Inferior parietal cortex (tissue), 1 donor: ENCODE data around the gene ZC3H7A.
A peak's percentile ranks its signal among the peaks of the same experiment; 100 is the strongest.
"Not testable (repeated sequence)": the region's sequence is repeated elsewhere in the genome, so short reads cannot be mapped to it uniquely, and the experiment has no call there.

Experiments
- DNase-seq: peaks from one replicate; pipeline ENCODE4 v3.0.0-alpha.2; 2016; ENCODE audit errors: extremely low spot score

ZC3H7A gene, protein sequence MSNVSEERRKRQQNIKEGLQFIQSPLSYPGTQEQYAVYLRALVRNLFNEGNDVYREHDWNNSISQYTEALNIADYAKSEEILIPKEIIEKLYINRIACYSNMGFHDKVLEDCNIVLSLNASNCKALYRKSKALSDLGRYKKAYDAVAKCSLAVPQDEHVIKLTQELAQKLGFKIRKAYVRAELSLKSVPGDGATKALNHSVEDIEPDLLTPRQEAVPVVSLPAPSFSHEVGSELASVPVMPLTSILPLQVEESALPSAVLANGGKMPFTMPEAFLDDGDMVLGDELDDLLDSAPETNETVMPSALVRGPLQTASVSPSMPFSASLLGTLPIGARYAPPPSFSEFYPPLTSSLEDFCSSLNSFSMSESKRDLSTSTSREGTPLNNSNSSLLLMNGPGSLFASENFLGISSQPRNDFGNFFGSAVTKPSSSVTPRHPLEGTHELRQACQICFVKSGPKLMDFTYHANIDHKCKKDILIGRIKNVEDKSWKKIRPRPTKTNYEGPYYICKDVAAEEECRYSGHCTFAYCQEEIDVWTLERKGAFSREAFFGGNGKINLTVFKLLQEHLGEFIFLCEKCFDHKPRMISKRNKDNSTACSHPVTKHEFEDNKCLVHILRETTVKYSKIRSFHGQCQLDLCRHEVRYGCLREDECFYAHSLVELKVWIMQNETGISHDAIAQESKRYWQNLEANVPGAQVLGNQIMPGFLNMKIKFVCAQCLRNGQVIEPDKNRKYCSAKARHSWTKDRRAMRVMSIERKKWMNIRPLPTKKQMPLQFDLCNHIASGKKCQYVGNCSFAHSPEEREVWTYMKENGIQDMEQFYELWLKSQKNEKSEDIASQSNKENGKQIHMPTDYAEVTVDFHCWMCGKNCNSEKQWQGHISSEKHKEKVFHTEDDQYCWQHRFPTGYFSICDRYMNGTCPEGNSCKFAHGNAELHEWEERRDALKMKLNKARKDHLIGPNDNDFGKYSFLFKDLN

DNA sequence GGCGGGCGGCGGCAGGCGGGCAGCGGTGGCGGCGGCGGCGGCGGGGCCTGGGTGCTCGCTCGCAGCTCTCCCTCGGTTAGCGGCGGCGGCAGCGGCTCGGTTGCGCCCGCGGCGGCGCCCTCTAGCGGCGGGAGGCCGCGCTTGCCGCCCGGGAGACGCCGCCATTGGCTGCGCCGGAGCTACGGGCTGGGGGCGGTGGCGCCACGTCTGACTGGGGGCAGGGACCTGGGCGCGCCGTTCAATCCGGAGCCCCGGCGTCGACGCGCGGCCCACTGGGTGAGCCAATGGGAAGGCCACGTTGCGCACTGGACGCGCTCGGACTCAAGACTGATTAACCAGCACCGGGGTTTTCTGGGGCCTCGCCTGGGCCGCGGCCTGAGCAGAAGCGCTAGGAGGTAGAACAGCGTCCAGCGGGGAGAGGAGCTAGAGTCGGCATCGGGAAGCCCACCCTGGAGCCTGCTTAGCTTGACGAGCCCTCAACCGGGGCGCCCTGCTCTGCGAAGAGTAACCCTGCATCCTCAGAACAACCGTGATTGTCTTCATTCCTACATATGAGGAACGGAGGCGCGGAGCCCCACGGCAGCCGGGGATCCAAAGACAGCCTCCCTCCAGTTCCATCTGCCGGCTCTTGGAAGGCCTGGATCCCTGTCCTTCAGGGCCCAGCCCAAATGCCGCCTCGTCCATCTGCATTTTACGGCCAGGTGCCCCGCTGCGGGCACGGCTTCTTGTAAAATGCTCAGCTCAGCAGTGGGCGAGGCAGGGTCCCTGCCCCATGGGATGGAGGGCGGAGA, at the start of gene ZC3H7A:
Gene ZC3H7A, minus strand, starts transcription at position 93 of the 791 bp plus-strand sequence. CDS start 14,904 bp downstream, outside the sequence.
- peak; percentile 92 for DNase-seq

DNA sequence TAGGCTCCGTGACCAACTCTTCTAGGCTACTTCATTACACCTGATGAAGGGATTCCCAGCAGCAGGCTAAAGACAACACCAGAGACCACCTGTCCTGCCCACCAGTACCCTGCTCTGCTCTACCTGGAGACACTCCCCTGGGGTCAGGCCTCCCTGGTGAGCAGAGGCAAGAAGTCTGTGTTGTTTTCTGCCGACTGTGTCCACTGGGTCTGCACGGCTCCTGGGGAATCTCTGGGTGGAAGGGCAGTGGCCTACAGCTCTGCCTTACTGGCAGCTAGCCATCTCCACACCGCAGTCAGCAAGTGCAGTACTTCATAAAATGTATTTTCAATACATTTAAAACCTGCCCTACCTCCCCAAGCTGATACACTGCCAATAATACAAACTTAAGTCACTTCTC, 47.4 kb upstream of the ZC3H7A start:
- no peak for DNase-seq

DNA sequence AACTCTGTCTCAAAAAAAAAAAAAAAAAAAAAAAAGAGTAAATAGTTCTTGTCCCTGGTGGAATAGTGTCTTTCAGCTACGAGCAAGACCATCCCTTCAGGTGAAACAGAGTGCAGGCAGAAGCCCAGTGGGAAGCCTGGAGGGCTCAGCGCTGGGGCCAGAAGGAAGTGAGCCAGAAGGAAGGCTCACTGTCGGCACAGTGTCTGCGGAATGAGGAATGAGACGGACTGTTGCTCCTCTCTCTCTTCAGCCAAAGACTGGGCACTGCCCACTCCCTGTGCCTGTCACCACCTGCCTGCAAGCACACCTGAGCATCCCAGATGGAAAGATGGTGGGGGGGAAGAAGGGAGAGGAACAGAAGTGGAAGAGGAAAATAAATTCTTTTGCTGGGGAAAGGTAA, 46.8 kb upstream of the ZC3H7A start:
- DNase-seq = no peak

DNA sequence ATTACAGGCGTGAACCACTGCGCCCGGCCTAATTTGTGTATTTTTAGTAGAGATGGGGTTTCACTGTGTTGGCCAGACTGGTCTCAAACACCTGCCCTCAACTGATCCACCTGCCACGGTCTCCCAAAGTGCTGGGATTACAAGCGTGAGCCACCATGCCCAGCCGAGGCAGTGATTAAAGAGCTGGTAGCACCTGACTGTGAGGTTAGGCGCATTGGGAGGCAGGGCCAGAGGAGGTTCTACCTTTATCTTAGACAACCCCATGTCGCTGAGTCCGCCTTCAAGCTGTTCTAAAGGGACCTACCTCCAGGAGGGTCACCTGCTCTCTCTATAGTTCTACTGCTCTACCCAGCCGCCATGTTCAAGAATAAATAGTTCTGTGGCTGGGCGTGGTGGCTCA, 46.1 kb upstream of the ZC3H7A start:
- no peak for DNase-seq

DNA sequence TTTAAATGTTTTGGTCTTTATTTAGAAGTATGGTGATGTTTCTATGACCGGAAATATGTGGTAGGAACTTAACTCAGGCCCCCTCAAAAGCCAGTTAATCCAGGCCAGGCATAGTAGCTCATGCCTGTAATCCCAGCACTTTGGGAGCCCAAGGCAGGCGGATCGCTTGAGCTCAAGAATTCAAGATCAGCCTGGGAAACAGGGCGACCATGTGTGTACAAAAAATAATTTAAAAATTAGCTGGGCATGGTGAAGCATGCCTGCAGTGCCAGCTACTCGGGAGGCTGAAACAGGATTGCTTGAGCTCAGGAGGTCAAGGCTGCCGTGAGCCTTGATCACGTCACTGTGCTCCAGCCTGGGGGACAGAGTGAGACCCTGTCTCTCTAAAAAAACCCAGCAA, 44.0 kb upstream of the ZC3H7A start:
- no peak for DNase-seq

DNA sequence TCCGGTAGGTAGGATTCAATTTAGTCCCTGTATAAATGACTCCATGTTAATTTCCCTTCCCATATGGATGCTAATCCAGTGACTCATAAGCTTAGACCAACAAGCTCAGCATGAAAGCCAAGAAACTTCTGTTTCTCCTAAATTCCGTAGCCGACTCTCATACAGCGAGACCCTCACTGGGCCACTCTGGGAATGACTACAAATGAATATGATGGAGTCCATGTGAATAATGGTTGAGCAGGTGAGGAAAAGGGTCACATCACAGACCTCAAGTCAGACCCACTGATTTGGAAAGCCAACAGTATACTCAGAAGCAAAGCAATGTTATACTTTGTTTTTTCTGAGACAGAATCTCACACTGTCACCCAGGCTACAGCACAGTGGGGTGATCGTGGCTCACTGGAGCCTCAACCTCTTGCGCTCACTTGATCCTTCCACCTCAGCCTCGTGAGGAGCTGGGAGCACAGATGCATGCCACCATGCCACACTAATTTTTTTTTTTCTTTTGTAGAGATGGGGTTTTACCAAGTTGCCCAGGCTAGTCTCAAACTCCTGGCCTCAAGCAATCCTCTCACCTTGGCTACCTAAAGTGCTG, 39.7 kb upstream of the ZC3H7A start:
- DNase-seq = no peak

DNA sequence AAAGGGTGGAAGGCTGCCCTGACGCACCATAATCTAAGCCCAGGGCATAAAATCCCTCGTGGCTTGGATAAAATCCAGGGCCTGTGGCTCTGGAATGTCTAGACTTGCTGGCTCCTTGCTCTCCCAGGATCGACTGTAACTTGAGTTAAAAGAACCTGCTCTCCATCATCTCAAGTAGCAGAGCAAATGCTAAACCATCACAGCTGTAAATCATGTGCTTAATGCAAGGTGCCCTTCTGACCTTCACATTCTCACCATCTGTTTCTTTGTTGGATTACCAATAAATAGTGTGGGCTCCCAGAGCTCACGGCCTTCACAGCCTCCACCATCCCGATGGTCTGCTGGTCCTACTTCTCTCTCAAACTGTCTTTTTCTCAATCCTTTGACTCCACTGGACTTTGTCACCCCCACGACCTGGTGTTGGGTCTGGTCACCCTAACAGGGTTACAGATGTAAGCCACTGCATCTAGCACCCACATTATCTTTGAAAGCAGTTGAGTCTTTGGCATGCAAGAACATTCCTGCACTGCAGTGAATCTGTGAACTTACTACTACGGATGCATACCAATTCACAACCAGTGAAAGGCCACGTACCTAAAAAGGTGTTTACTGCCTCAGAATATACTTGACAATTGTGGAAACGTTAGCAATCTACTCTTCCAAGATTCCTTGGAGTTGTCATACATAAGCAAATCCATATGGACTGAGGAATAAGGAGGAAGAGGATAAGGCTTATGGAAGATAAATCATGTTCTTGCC, 39.0 kb upstream of the ZC3H7A start:
- no peak for DNase-seq

DNA sequence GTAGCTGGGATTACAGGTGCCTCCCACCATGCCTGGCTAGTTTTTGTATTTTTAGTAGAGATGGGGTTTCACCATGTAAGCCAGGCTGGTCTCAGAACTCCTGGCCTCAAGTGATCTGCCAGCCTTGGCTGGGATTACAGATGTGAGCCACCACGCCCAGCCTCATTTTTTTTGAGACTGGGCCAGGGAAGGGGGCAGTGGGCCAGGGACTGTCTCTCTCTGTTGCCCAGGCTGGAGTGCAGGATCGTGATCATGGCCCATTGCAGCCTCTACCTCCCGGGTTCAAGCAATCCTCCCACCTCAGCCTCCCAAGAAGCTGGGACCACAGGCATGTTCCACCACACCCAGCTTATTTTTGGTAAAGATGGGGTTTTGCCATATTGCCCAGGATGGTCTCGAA, 38.3 kb upstream of the ZC3H7A start:
- no peak for DNase-seq

DNA sequence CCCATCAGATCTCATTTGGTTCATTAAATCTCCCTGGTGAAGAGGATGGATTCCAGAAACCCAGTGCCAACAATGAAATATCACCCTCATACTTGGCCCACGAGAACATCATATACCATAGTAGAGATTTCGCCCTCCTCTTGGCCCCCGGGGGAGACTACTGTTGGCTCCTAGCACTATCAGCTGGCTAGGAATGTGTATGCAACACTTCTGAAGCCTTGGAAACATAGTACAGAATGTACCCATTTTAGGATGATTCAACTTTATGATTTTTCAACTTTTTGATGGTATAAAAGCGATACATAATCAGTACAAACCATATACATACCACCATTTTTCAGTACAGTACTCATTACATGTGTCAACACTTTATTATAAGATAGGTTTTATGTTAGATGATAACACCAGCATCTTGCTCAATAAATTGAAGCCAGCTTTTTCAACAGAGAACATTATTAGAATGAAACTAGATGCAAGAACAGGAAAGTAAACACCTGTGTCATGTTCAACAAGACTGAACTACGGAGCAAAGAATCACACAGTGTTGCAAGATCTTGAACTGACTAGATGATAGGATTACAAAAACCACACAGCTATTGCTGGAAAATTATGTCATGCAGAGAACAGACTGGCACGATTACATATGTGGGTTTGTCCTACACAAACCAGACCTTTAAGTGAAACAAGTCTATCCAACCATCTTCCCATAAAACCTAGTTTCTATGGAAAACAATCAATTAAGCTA, 37.1 kb upstream of the ZC3H7A start:
- DNase-seq = no peak

DNA sequence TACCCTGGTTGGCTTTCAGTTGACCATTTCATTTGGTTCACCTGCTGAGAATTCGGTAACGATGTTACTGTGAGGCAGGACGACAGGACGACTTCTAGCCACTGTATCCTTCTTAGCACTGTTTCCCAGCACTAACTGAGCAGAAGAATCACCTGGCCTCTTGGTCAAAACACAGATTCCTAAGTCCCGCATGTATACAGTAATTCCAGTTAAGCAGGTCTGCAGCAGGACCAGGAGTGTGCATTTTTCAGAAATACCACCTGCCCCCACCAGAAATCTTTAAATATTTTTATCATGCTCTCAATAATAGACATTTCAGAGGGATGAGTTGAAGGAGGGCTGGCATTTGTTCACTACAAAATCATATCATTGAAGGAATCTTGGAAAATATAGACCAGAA, 31.6 kb upstream of the ZC3H7A start:
- no peak for DNase-seq

DNA sequence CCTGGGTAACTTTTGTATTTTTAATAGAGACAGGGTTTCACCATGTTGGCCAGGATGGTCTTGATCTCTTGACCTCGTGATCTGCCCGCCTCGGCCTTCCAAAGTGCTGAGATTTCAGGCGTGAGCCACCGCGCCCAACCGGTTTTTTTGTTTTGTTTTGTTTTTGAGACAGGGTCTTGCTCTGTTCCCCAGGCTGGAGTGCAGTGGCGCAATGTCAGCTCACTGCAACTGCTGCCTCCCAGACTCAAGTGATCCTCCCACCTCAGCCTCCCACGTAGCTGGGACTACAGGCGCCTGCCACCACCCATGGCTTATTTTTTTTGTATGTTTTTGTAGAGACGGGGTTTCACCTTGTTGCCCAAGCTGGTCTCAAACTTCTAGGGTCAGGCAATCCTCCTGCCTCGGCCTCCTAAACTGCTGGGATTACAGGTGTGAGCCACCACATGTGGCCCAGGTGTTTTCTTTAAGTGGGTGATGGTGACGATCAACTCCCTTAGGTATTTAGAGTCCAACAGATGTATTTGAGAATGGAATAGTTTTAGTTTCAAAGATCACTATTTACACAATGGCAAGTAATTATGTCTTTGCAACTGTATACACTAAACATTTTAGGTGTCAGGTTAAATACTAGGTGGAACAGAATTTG, 28.6 kb upstream of the ZC3H7A start:
- DNase-seq = not testable (repeated sequence)

DNA sequence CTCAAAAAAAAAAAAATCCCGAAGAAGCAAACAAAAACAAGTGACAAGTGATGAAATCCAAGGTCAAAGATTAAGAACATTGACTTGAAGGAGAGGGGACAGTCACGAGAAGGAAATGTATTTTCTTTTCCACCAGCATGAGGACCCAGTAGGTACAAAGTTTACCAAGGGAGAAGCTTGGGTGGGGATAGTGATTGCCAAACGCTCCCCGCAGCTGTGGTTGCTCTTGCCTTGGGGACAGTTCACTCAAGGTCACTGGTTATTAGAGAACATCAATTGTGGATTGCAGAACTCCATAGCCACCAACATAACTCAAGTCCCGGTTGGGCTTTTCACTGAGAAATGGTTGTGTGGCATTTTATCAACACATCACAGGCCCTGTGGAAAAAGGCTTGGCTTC, 27.3 kb upstream of the ZC3H7A start:
- DNase-seq = no peak

DNA sequence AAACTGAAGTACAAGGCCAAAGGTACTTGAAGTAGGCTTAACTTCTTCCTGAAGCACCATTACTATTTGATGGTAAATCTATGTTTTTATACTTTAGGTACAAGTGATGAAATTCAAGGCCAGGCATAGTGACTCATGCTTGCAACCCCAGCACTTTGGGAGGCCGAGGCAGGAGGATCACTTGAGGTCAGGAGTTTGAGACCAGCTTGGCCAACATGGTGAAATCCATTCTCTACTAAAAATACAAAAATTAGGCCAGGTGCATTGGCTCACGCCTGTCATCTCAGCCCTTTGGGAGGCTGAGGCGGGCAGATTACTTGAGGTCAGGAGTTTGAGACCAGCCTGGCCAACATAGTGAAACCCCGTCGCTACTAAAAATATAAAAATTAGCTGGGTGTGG, 26.6 kb upstream of the ZC3H7A start:
- not testable (repeated sequence) for DNase-seq

DNA sequence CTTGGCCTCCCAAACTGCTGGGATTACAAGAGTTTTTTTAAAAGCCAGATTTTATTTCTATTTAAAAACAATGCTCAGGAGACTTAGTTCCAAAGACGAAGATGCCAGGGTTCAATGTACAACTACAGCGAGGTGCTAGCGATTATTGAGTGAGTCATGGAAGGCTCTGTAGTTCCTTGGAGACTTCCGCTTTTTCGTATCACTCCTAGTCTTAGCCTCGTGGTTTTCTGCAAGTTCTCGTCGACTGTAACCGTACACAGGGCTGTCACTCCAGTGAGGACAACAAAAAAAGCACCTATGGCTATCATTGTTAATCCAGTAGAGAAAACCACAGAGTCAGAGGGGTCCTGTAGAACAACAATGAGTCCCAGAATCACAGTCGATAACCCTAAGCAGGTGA, 22.7 kb upstream of the ZC3H7A start:
- DNase-seq = no peak

DNA sequence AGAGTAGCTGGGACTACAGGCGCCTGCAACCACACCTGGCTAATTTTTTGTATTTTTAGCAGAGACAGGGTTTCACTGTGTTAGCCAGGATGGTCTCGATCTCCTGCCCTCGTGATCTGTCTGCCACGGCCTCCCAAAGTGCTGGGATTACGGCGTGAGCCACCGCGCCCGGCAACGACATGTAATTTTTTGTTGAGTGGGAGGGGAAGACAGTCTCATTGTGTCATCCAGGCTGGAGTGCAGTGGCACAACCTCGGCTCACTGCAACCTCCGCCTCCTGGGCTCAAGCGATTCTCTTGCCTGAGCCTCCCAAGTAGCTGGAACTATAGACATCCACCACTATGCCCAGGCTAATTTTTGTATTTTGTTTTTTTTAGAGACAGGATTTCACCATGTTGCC, 21.9 kb upstream of the ZC3H7A start:
- not testable (repeated sequence) for DNase-seq

DNA sequence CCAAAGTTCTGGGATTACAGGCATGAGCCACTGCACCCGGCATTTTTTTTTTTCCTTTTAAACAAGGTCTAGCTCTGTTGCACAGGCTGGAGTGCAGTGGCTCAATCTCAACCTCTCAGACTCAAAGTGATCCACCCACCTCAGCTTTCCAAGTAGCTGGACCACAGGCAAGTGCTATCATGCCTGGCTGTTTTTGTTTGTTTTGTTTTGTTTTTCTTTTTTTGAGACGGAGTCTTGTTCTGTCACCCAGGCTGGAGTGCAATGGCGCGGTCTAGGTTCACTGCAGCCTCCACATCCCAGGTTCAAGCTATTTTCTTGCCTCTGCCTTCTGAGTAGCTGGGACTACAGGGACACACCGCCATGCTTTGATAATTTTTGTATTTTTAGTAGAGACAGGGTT, 19.1 kb upstream of the ZC3H7A start:
- DNase-seq = no peak

DNA sequence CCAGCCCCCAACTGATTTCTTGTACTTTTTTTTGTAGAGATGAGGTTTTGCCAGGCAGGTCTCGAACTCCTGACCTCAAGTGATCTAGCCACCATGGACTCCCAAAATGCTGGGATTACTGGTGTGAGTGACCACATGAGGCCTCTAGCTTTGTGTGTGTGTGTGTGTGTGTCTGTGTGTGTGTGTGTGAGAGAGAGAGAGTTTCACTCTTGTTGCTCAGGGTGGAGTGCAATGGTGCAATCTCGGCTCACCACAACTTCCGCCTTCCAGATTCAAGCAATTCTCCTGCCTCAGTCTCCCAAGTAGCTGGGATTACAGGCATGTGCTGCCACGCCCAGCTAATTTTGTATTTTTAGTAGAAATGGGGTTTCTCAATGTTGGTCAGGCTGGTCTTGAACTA, 17.7 kb upstream of the ZC3H7A start:
- not testable (repeated sequence) for DNase-seq

DNA sequence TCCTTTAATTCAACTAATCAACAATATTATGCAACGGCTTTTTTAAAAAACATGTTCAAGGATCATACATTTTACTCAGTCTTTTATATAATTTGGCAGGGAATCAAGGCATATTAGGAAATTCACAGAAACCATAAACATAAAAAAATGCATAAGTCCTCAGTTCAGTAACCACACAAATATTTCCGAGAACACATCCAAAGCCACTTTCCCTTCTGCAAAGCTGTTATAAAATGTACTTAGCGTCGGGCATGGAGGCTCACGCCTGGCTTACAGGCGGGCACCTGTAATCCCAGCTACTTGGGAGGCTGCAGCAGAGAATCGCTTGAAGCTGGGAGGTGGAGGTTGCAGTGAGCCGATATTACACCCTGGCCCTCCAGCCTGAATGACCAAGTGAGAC, 9.7 kb upstream of the ZC3H7A start:
- DNase-seq = no peak

DNA sequence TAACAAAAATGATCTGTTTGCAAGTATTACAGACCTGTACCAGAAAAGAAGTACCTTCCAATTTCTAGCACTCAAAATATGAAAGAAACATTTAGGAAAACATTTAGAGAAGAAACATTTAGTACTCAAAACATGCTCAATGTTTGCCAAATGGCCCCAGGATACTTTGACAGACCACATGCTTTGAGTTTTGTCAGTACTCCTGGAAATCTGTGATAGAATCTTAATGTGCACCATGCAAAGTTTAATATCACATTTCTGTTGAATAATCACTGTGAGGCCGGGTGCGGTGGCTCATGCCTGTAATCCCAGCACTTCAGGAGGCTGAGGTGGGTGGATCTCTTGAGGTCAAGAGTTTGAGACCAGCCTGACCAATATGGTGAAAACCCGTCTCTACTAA, 8.5 kb upstream of the ZC3H7A start:
- no peak for DNase-seq
